Naive thymus-derived CD8-positive, alpha-beta T cell (primary cell): ENCODE data around the gene NPIPA1. TPM values are rescaled to one million over a fixed set of nuclear protein-coding genes. Genes with fewer than 3 reads are reported as not detected.
A peak's percentile ranks its signal among the peaks of the same experiment; 100 is the strongest.
"Not testable (repeated sequence)": the region's sequence is repeated elsewhere in the genome, so short reads cannot be mapped to it uniquely, and the experiment has no call there.

Source experiments
- ATAC-seq, 2 donors: fragments of 150-1000 bp; cut with Tn5 transposase in 1 of 2; sonication (Bioruptor Pico), chemical (Tn5 transposase) in 1 of 2; 1 replicate in 1 of 2; 2 replicates in 1 of 2; pipeline ENCODE4 v1.10.0; 2021; ENCODE audit warnings: mild to moderate bottlenecking in 2 of 2, moderate library complexity in 2 of 2
- POLR2A ChIA-PET: fragments of 350-600 bp; sonication (Branson Sonifier 250); formaldehyde crosslinking; loops from one replicate; lab custom pipeline; 2021; ENCODE audit warnings: antibody characterized with exemption; lab: Charles Lee
- DNase-seq, 10 donors: peaks; one replicate each; pipeline versions ENCODE4 v3.0.0 to v3.0.0-alpha.2; 2020 to 2022
- H3K27ac Mint-ChIP-seq, 10 donors: one replicate each; pipeline ENCODE4 v1.8.0; 2020 to 2022; ENCODE audit warnings: mild to moderate bottlenecking in 10 of 10, mixed read lengths in 10 of 10, moderate library complexity in 4 of 10, inconsistent platforms in 1 of 10
- H3K27me3 Mint-ChIP-seq, 5 donors: one replicate each; pipeline ENCODE4 v1.8.0; 2021 to 2022; ENCODE audit warnings: mixed read lengths in 5 of 5
- H3K36me3 Mint-ChIP-seq, 3 donors: one replicate each; pipeline ENCODE4 v1.8.0; 2020 to 2022; ENCODE audit warnings: mixed read lengths in 3 of 3, mild to moderate bottlenecking in 2 of 3, inconsistent platforms in 1 of 3
- H3K4me1 Mint-ChIP-seq, 4 donors: one replicate each; pipeline ENCODE4 v1.8.0; 2021 to 2022; ENCODE audit warnings: mixed read lengths in 4 of 4
- H3K4me3 Mint-ChIP-seq, 10 donors: one replicate each; pipeline ENCODE4 v1.8.0; 2020 to 2022; ENCODE audit warnings: mild to moderate bottlenecking in 10 of 10, mixed read lengths in 10 of 10, moderate library complexity in 6 of 10, inconsistent platforms in 1 of 10
- H3K9me3 Mint-ChIP-seq, 9 donors: one replicate each; pipeline ENCODE4 v1.8.0; 2020 to 2022; ENCODE audit warnings: mixed read lengths in 9 of 9, mild to moderate bottlenecking in 3 of 9, inconsistent platforms in 1 of 9, moderate library complexity in 1 of 9
- polyA plus RNA-seq, 3 donors: library from polyadenylated mRNA; unstranded; fragments of 300-500 nt; fragmentation: Illumina TruSeq; gene quantifications; one replicate each; pipeline ENCODE4 v1.2.3, GENCODE V29; 2021
- total RNA-seq, 8 experiments: library from RNA in 2 of 8; stranded (reverse) in 2 of 8; gene quantifications; one replicate each; pipeline ENCODE4 v1.2.3 and lab custom pipeline; 2021 to 2026

Gene NPIPA1
- total RNA-seq (100 to 1,000 TPM; 164 to 180 TPM), polyA plus RNA-seq (1 to 10 TPM in 1 of 3 donors, under 1 TPM in 2; 0.52 to 6.2 (median 0.54) TPM), total RNA-seq (lab: John Stamatoyannopoulos, UW) (4.9 to 12.6 (median 9.8) reads per million in 6 experiments)

DNA sequence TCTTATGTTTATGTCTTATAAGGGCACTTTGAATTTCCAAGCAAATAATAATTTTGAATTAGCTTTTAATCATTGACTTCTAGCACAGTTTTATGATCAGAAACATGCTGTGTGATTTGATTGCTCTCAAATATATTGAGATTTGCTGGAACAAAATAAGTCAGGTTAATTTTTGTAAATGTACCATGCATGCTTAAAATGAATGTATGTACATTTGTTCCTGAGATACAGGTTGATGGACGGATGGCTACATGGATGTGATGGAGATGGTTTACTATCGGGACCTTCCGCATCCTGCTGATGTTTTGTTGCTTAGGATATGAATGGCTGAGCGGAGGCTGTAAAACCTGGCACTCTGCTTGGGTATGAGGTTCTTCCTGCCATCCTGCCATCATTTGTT, at the start of gene NPIPA1:
Gene NPIPA1, plus strand, starts transcription at position 301 of the 400 bp plus-strand sequence. Its CDS starts 0 bp downstream, at position 301.
- H3K9me3 Mint-ChIP-seq, H3K4me1 Mint-ChIP-seq, ATAC-seq, H3K36me3 Mint-ChIP-seq, H3K27ac Mint-ChIP-seq, DNase-seq, H3K27me3 Mint-ChIP-seq, H3K4me3 Mint-ChIP-seq, POLR2A ChIA-PET: not testable (repeated sequence)

DNA sequence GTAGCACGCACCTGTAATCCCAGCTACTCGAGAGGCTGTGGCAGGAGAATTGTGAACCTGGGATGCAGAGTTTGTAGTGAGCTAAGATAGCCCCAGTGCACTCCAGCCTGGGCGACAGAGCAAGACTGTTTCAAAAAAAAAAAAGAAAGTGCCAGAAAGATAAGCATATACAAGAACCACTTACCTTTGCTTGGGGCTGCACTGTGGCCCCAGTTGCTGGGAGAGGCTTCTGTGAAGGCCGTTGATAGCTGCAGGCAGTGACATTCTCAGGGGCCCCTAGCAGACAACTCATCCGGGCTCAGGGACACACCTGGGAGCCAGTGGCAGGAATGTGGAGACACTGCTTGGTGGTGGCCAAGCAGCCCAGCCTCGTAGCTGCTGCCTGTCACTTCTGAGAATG, 45.1 kb upstream of the NPIPA1 start:
- ATAC-seq, H3K27me3 Mint-ChIP-seq, H3K9me3 Mint-ChIP-seq, DNase-seq, H3K4me3 Mint-ChIP-seq, POLR2A ChIA-PET, H3K36me3 Mint-ChIP-seq, H3K4me1 Mint-ChIP-seq, H3K27ac Mint-ChIP-seq: not testable (repeated sequence)

- POLR2A ChIA-PET, H3K4me1 Mint-ChIP-seq, H3K36me3 Mint-ChIP-seq, DNase-seq, H3K4me3 Mint-ChIP-seq, H3K27ac Mint-ChIP-seq, ATAC-seq, H3K9me3 Mint-ChIP-seq, H3K27me3 Mint-ChIP-seq: not testable (repeated sequence)
Observed at GRCh38 chr16:14895382-14895781, 41.9 kb upstream of the NPIPA1 start.

GRCh38 chr16:14896023-14896422, 41.2 kb upstream of the NPIPA1 start:
- POLR2A ChIA-PET, ATAC-seq, H3K4me3 Mint-ChIP-seq, DNase-seq, H3K4me1 Mint-ChIP-seq, H3K27me3 Mint-ChIP-seq, H3K9me3 Mint-ChIP-seq, H3K36me3 Mint-ChIP-seq: not testable (repeated sequence)
- peak overlapping the region in 1 of 10 donors; percentile 22 for H3K27ac Mint-ChIP-seq

GRCh38 chr16:14897006-14897664, 40.1 kb upstream of the NPIPA1 start:
- H3K27ac Mint-ChIP-seq, H3K4me3 Mint-ChIP-seq, H3K36me3 Mint-ChIP-seq, POLR2A ChIA-PET, H3K9me3 Mint-ChIP-seq, H3K27me3 Mint-ChIP-seq, H3K4me1 Mint-ChIP-seq: not testable (repeated sequence)
- ATAC-seq (peak; percentile 59 to 65), DNase-seq (peak in 2 of 10 donors; percentile 18 to 21)

GRCh38 chr16:14898162-14898561, 39.1 kb upstream of the NPIPA1 start:
- H3K36me3 Mint-ChIP-seq, H3K4me3 Mint-ChIP-seq, H3K9me3 Mint-ChIP-seq, POLR2A ChIA-PET, H3K27ac Mint-ChIP-seq, DNase-seq, H3K4me1 Mint-ChIP-seq, H3K27me3 Mint-ChIP-seq, ATAC-seq: not testable (repeated sequence)

DNA sequence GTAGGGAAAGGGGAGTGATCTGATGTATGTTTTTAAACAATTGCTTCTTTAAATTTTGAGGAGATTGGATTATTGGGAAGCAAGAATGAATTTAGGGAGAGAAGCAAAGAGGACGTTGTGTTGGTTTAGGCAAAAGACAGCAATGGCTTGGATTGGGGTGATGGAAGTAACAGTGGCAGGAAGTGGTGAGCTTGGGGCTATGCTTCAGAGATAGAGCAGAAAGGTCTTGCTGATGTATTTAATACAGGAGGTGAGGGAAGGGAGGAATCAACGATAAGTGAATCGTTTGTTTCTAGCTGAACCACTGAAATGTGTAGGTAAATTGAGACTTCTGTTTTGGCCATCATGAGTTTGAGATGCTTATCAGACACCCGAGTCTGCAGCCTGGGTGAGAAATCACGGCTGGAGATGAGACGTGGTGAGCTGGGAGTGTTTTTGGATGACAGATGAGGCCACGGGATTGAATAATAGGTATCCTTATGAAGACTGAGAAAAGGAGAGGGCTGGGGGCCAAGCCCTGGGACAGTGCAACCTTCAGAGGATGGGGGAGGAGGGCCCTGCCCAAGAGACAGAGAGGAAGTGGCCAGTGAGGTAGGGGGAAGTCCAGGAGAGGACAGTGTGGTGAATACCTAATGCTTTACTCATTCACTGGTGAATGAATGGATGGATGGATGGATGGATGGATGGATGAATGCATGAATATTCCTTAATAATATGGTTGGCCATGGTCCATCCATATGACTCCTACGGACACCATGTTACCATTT, 33.9 kb upstream of the NPIPA1 start:
- H3K27ac Mint-ChIP-seq, result peak overlapping the region in 3 of 10 donors; percentile 60 to 71 (median 69)

GRCh38 chr16:14909744-14910143, 27.5 kb upstream of the NPIPA1 start:
- peak in 1 of 2 donors; percentile 12 for ATAC-seq
- H3K4me3 Mint-ChIP-seq, POLR2A ChIA-PET: not testable (repeated sequence)

More for the DNA sequence above, 33.9 kb upstream of the NPIPA1 start:
- H3K4me3 Mint-ChIP-seq, result peak overlapping the region in 1 of 10 donors; percentile 36
- DNase-seq, H3K36me3 Mint-ChIP-seq, POLR2A ChIA-PET, H3K9me3 Mint-ChIP-seq, H3K27me3 Mint-ChIP-seq: not testable (repeated sequence)
- peak; percentile 61 to 93 for ATAC-seq
- peaks cover 5 to 12% (median 8%) of the 10 kb centered on the region in 4 donors for H3K4me1 Mint-ChIP-seq

GRCh38 chr16:14910833-14911629, 26.2 kb upstream of the NPIPA1 start:
- POLR2A ChIA-PET, H3K27ac Mint-ChIP-seq, H3K4me1 Mint-ChIP-seq, H3K4me3 Mint-ChIP-seq, H3K9me3 Mint-ChIP-seq, H3K27me3 Mint-ChIP-seq, H3K36me3 Mint-ChIP-seq, DNase-seq: not testable (repeated sequence)
- peak; percentile 80 to 88 for ATAC-seq

More at GRCh38 chr16:14909744-14910143, 27.5 kb upstream of the NPIPA1 start:
- H3K27ac Mint-ChIP-seq, H3K36me3 Mint-ChIP-seq, H3K27me3 Mint-ChIP-seq, H3K9me3 Mint-ChIP-seq, DNase-seq, H3K4me1 Mint-ChIP-seq: not testable (repeated sequence)

- ATAC-seq, H3K4me1 Mint-ChIP-seq, H3K27me3 Mint-ChIP-seq, H3K36me3 Mint-ChIP-seq, POLR2A ChIA-PET, H3K9me3 Mint-ChIP-seq: not testable (repeated sequence)
- Mint-ChIP-seq H3K4me3 (peak overlapping the region in 9 of 10 donors; percentile 6 to 90 (median 65)), H3K27ac (peak overlapping the region in 1 of 10 donors; percentile 56)
- peak; percentile 34 to 66 (median 55) for DNase-seq
Observed at GRCh38 chr16:14911954-14912353, 25.3 kb upstream of the NPIPA1 start.

- H3K4me1 Mint-ChIP-seq, H3K27me3 Mint-ChIP-seq, POLR2A ChIA-PET, H3K4me3 Mint-ChIP-seq, H3K36me3 Mint-ChIP-seq, ATAC-seq, H3K9me3 Mint-ChIP-seq, DNase-seq, H3K27ac Mint-ChIP-seq: not testable (repeated sequence)
Observed at GRCh38 chr16:14912588-14912987, 24.7 kb upstream of the NPIPA1 start.

DNA sequence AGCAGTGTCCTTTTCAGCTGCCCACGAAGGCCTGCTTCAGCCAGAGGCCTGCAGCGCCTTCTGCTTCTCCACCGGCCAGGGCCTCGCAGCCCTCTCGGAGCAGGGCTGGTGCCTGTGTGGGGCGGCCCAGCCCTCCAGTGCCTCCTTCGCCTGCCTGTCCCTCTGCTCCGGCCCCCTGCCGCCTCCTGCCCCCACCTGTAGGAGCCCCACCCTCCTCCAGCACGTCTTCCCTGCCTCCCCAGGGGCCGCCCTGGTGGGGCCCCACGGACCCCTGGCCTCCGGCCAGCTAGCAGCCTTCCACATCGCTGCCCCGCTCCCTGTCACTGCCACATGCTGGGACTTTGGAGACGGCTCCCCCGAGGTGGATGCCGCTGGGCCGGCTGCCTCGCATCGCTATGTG, 18.7 kb upstream of the NPIPA1 start:
- H3K27ac Mint-ChIP-seq, H3K36me3 Mint-ChIP-seq, POLR2A ChIA-PET, H3K4me3 Mint-ChIP-seq, H3K4me1 Mint-ChIP-seq, H3K9me3 Mint-ChIP-seq, H3K27me3 Mint-ChIP-seq, ATAC-seq: not testable (repeated sequence)
- peak in 1 of 10 donors; percentile 61 for DNase-seq
